ENCODE results near the gene TMEM62. TPM values are rescaled to one million over a fixed set of nuclear protein-coding genes. Genes with fewer than 3 reads are reported as not detected.
A peak's percentile ranks its signal among the peaks of the same experiment; 100 is the strongest.
"Not testable (repeated sequence)": the region's sequence is repeated elsewhere in the genome, so short reads cannot be mapped to it uniquely, and the experiment has no call there.

Gene TMEM62
- polyA plus RNA-seq, 1 donor: 30.6 TPM

- DNase-seq: no peak
- no peak overlapping the region for H3K27ac ChIP-seq (ENCODE audit: low read length)
- WGBS (ENCODE audit: insufficient coverage, low lambda C conversion rate): no CpG with 5 or more reads among the region's 1 CpG
- no peak overlapping the region for H3K4me3 ChIP-seq (ENCODE audit: low read length)
- no peaks in the 10 kb centered on the region for H3K27me3 ChIP-seq (ENCODE audit: control insufficient read depth, insufficient read depth, low read length)
- H3K9me3 ChIP-seq (ENCODE audit: control insufficient read depth, low read depth, low read length): no peaks in the 10 kb centered on the region
- H3K4me1 ChIP-seq (ENCODE audit: control insufficient read depth, insufficient read depth, low read length): no peaks in the 10 kb centered on the region
- no peaks in the 10 kb centered on the region for H3K36me3 ChIP-seq (ENCODE audit: control insufficient read depth, insufficient read depth, low read length)
These were observed 15.1 kb upstream of the TMEM62 start for GRCh38 chr15:43118286-43118685.

- Histone ChIP-seq H3K4me3 (ENCODE audit: low read length) (no peak overlapping the region), H3K27ac (ENCODE audit: low read length) (no peak overlapping the region), H3K4me1 (ENCODE audit: control insufficient read depth, insufficient read depth, low read length) (no peaks in the 10 kb centered on the region), H3K36me3 (ENCODE audit: control insufficient read depth, insufficient read depth, low read length) (no peaks in the 10 kb centered on the region), H3K9me3 (ENCODE audit: control insufficient read depth, low read depth, low read length) (no peaks in the 10 kb centered on the region), H3K27me3 (ENCODE audit: control insufficient read depth, insufficient read depth, low read length) (no peaks in the 10 kb centered on the region)
- DNase-seq: no peak
- 66% methylated on average over 2 of the region's 2 CpGs for whole genome bisulfite sequencing (ENCODE audit: insufficient coverage, low lambda C conversion rate)
These were observed 14.6 kb upstream of the TMEM62 start for GRCh38 chr15:43118829-43119228.

DNA sequence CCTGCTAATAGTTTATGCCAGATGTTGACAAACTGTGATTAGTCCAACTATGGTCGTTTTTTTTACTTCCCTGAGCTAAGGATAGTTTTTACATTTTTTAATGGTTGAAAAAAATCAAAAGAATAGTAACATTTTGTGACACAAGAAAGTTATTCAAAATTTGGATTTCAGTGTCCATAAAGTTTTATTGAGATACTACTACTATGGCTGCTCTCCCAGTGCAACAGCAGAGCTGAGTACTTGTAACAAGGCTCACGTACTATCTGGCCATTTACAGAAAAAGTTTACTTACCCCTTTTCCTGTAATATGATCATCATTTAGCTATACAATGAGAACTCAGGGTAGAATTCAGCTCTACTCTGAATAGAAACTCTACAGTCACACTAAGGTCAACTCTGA, 11.5 kb upstream of the TMEM62 start:
- H3K36me3 ChIP-seq (ENCODE audit: control insufficient read depth, insufficient read depth, low read length): no peaks in the 10 kb centered on the region
- no peak for DNase-seq
- WGBS (ENCODE audit: insufficient coverage, low lambda C conversion rate): 0% methylated on average over 1 of the region's 2 CpGs
- no peak overlapping the region for H3K27ac ChIP-seq (ENCODE audit: low read length)
- H3K4me1 ChIP-seq (ENCODE audit: control insufficient read depth, insufficient read depth, low read length): peaks cover 20% of the 10 kb centered on the region
- no peaks in the 10 kb centered on the region for H3K9me3 ChIP-seq (ENCODE audit: control insufficient read depth, low read depth, low read length)
- H3K27me3 ChIP-seq (ENCODE audit: control insufficient read depth, insufficient read depth, low read length): no peaks in the 10 kb centered on the region
- H3K4me3 ChIP-seq (ENCODE audit: low read length): no peak overlapping the region

DNA sequence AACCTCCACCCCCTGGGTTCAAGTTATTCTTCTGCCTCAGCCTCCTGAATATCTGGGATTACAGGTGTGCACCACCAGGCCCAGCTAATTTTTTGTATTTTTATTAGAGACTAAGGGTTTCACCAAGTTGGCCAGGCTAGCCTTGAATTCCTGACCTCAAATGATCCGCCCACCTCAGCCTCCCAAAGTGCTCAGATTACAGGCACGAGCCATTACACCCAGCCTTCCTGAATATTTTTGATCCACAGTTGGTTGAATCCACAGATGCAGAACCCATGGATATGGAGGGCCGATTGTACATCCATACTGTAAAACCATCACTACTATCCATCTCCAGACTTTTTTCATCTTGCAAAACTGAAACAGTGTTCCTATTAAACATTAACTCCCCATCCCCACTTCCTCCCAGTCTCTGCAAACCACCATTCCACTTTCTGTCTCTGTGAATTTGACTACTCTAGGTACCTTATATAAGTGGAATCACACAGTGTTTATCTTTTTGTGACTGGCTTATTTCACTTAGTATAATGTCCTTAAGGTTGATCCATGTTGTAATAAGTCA, 8.2 kb upstream of the TMEM62 start:
- peak in 1 of 2 donors; percentile 59 for DNase-seq
- no peaks in the 10 kb centered on the region for H3K27me3 ChIP-seq (ENCODE audit: control insufficient read depth, insufficient read depth, low read length)
- H3K4me3 ChIP-seq (ENCODE audit: low read length): no peak overlapping the region
- H3K36me3 ChIP-seq (ENCODE audit: control insufficient read depth, insufficient read depth, low read length): no peaks in the 10 kb centered on the region
- H3K4me1 ChIP-seq (ENCODE audit: control insufficient read depth, insufficient read depth, low read length): peaks cover 26% of the 10 kb centered on the region
- no peaks in the 10 kb centered on the region for H3K9me3 ChIP-seq (ENCODE audit: control insufficient read depth, low read depth, low read length)
- peak overlapping the region; percentile 85 for H3K27ac ChIP-seq (ENCODE audit: low read length)
- 0% methylated on average over 1 of the region's 3 CpGs for WGBS (ENCODE audit: insufficient coverage, low lambda C conversion rate)

DNA sequence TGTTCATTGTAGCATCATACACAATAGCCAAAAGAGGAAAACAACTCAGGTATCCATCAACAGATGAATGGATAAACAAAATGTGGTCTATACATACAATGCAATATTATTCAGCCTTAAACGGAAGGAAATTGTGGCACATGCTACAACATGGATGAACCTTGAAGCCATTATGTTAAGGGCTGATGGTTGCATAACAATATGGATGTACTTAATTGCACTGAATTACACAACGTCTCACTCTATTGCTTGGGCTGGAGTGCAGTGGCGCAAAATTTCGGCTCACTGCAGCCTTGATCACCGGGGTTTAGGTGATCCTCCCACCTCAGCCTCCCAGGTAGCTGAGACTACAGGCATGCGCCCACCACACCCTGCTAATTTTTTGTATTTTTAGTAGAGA, 7.0 kb upstream of the TMEM62 start:
- no CpG with 5 or more reads among the region's 6 CpGs for whole genome bisulfite sequencing (ENCODE audit: insufficient coverage, low lambda C conversion rate)
- Histone ChIP-seq H3K27ac (ENCODE audit: low read length) (peak overlapping the region; percentile 85), H3K4me3 (ENCODE audit: low read length) (no peak overlapping the region), H3K9me3 (ENCODE audit: control insufficient read depth, low read depth, low read length) (no peaks in the 10 kb centered on the region), H3K27me3 (ENCODE audit: control insufficient read depth, insufficient read depth, low read length) (no peaks in the 10 kb centered on the region), H3K36me3 (ENCODE audit: control insufficient read depth, insufficient read depth, low read length) (no peaks in the 10 kb centered on the region), H3K4me1 (ENCODE audit: control insufficient read depth, insufficient read depth, low read length) (peaks cover 26% of the 10 kb centered on the region)
- peak; percentile 57 to 81 for DNase-seq

DNA sequence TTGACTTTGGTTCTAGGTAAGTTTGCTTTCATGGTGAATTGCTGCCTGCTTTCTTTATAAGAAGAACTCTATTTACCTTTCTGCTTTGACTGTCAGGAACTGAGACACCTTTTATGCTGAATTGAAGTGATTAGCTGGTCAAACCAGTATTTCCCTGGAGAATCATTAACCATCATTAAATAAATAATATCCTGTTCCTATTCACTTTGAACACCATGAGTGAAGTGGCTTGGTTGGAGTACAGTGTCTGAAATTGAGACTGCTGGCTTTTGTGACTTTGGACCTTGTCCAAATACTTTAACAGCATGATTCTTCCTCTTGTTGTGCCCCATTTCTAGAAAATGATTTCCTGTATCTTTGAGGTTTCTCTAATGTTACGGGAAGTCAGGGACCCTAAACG, 5.6 kb upstream of the TMEM62 start:
- Histone ChIP-seq H3K4me3 (ENCODE audit: low read length) (no peak overlapping the region), H3K36me3 (ENCODE audit: control insufficient read depth, insufficient read depth, low read length) (no peaks in the 10 kb centered on the region), H3K9me3 (ENCODE audit: control insufficient read depth, low read depth, low read length) (no peaks in the 10 kb centered on the region), H3K27me3 (ENCODE audit: control insufficient read depth, insufficient read depth, low read length) (no peaks in the 10 kb centered on the region), H3K4me1 (ENCODE audit: control insufficient read depth, insufficient read depth, low read length) (peaks cover 26% of the 10 kb centered on the region), H3K27ac (ENCODE audit: low read length) (peak overlapping the region; percentile 85)
- no CpG with 5 or more reads among the region's 2 CpGs for WGBS (ENCODE audit: insufficient coverage, low lambda C conversion rate)
- peak; percentile 85 to 96 for DNase-seq

- not testable (repeated sequence) for H3K4me3 ChIP-seq (ENCODE audit: low read length); H3K36me3 ChIP-seq (ENCODE audit: control insufficient read depth, insufficient read depth, low read length); H3K27me3 ChIP-seq (ENCODE audit: control insufficient read depth, insufficient read depth, low read length); H3K9me3 ChIP-seq (ENCODE audit: control insufficient read depth, low read depth, low read length)
- peak in 1 of 2 donors; percentile 43 for DNase-seq
- WGBS (ENCODE audit: insufficient coverage, low lambda C conversion rate): 27% methylated on average over 2 of the region's 10 CpGs
- Histone ChIP-seq H3K4me1 (ENCODE audit: control insufficient read depth, insufficient read depth, low read length) (peaks cover 26% of the 10 kb centered on the region), H3K27ac (ENCODE audit: low read length) (peak overlapping the region; percentile 85)
These were observed 5.0 kb upstream of the TMEM62 start for GRCh38 chr15:43128174-43128979.

DNA sequence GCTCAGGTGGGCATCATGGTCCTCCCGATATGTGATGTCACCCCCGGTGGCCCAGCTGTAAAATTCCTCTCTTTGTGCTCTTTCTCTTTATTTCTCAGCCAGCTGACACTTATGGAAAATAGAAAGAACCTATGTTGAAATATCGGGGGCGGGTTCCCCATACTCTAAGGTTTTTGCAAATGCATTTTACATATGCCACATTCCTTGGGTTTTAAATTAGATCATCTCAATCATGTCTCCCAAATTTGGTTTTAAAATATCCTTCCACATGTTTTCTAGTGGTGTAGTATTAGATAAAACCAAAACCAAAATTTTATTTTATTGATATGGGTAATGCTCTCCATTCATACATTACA, 4.4 kb upstream of the TMEM62 start:
- Histone ChIP-seq H3K27me3 (ENCODE audit: control insufficient read depth, insufficient read depth, low read length) (peaks cover 2% of the 10 kb centered on the region), H3K36me3 (ENCODE audit: control insufficient read depth, insufficient read depth, low read length) (no peaks in the 10 kb centered on the region), H3K27ac (ENCODE audit: low read length) (no peak overlapping the region), H3K4me1 (ENCODE audit: control insufficient read depth, insufficient read depth, low read length) (peaks cover 26% of the 10 kb centered on the region), H3K4me3 (ENCODE audit: low read length) (no peak overlapping the region), H3K9me3 (ENCODE audit: control insufficient read depth, low read depth, low read length) (no peaks in the 10 kb centered on the region)
- no peak for DNase-seq
- no CpG with 5 or more reads among the region's 4 CpGs for WGBS (ENCODE audit: insufficient coverage, low lambda C conversion rate)

DNA sequence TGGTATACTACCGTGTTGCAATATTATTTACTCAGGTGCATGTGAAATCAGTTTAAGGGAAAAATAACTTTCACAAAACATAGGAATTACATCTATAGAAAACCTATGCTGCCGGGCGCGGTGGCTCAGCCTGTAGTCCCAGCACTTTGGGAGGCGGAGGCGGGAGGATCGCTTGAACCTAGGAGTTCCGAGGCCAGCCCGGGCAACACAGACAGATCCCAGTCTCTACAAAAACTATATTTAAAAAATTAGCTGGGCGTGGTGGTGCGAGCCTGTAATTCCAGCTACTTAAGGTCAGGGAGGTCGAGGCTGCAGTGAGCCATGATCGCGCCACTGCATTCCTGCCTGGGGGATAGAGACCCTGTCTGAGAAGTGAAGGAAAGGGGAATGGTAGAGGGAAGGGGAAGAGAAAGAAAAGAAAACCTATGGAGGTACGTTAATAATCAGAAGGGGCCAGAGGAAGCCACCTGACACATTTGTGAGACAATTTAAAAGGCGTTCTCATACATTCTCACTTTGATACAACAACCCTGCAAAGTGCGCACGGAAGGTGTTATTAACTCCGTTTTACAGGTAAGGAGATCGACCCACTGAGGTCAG, 456 bp upstream of the TMEM62 start:
- WGBS (ENCODE audit: insufficient coverage, low lambda C conversion rate): 20% methylated on average over 1 of the region's 20 CpGs
- no peaks in the 10 kb centered on the region for H3K4me1 ChIP-seq (ENCODE audit: control insufficient read depth, insufficient read depth, low read length)
- peaks cover 16% of the 10 kb centered on the region for H3K36me3 ChIP-seq (ENCODE audit: control insufficient read depth, insufficient read depth, low read length)
- H3K9me3 ChIP-seq (ENCODE audit: control insufficient read depth, low read depth, low read length): no peaks in the 10 kb centered on the region
- DNase-seq: no peak
- peak overlapping the region; percentile 80 for H3K4me3 ChIP-seq (ENCODE audit: low read length)
- peaks cover 6% of the 10 kb centered on the region for H3K27me3 ChIP-seq (ENCODE audit: control insufficient read depth, insufficient read depth, low read length)
- H3K27ac ChIP-seq (ENCODE audit: low read length): peak overlapping the region; percentile 94

- Histone ChIP-seq H3K4me1 (ENCODE audit: control insufficient read depth, insufficient read depth, low read length) (no peaks in the 10 kb centered on the region), H3K9me3 (ENCODE audit: control insufficient read depth, low read depth, low read length) (no peaks in the 10 kb centered on the region), H3K36me3 (ENCODE audit: control insufficient read depth, insufficient read depth, low read length) (peaks cover 27% of the 10 kb centered on the region), H3K27me3 (ENCODE audit: control insufficient read depth, insufficient read depth, low read length) (peaks cover 6% of the 10 kb centered on the region), H3K27ac (ENCODE audit: low read length) (peak overlapping the region; percentile 94), H3K4me3 (ENCODE audit: low read length) (peak overlapping the region; percentile 80)
- DNase-seq: no peak
- WGBS (ENCODE audit: insufficient coverage, low lambda C conversion rate): no CpG with 5 or more reads among the region's 12 CpGs
These were observed 810 bp downstream of the TMEM62 start for GRCh38 chr15:43134157-43134635.

Measured in large intestine (tissue), 3 donors.